H9 (cell line): ENCODE results near the gene KMT2C. TPM values are rescaled to one million over a fixed set of nuclear protein-coding genes. Genes with fewer than 3 reads are reported as not detected.

Experiments
- DNase-seq: peaks from one replicate; pipeline ENCODE4 v3.0.0-alpha.2; 2017
- H2AFZ ChIP-seq: one replicate; pipeline ENCODE4 v1.6.1; 2013; ENCODE audit warnings: mild to moderate bottlenecking, low read length, control low read depth, moderate library complexity
- H2AK5ac ChIP-seq: 2 replicates; pipeline ENCODE4 v1.6.1; 2013; ENCODE audit warnings: low read length, control low read depth, mixed read lengths; ENCODE audit not compliant: insufficient read length
- H2BK120ac ChIP-seq: one replicate; pipeline ENCODE4 v1.6.1; 2013; ENCODE audit warnings: low read depth, mild to moderate bottlenecking, low read length, control low read depth, inconsistent platforms; ENCODE audit not compliant: poor library complexity, severe bottlenecking
- H2BK12ac ChIP-seq: 2 replicates; pipeline ENCODE4 v1.6.1; 2013; ENCODE audit warnings: low read length, control low read depth, mixed read lengths, low read depth; ENCODE audit not compliant: insufficient read length
- H2BK15ac ChIP-seq: 2 replicates; pipeline ENCODE4 v1.6.1; 2013; ENCODE audit warnings: low read depth, low read length, control low read depth
- H2BK20ac ChIP-seq: one replicate; pipeline ENCODE4 v1.6.1; 2013; ENCODE audit warnings: low read depth, mild to moderate bottlenecking, low read length, control low read depth, inconsistent platforms; ENCODE audit not compliant: poor library complexity, severe bottlenecking
- H2BK5ac ChIP-seq: 2 replicates; pipeline ENCODE4 v1.6.1; 2013; ENCODE audit warnings: low read length, control low read depth, mixed read lengths; ENCODE audit not compliant: insufficient read length
- H3K14ac ChIP-seq: 2 replicates; pipeline ENCODE4 v1.6.1; 2013; ENCODE audit warnings: low read length, control low read depth; ENCODE audit not compliant: insufficient read depth
- H3K18ac ChIP-seq: 2 replicates; pipeline ENCODE4 v1.6.1; 2013; ENCODE audit warnings: low read depth, mild to moderate bottlenecking, mixed read lengths, low read length, control low read depth; ENCODE audit not compliant: insufficient read length
- H3K23ac ChIP-seq: 2 replicates; pipeline ENCODE4 v1.6.1; 2013; ENCODE audit warnings: low read length, control low read depth, mixed read lengths, low read depth; ENCODE audit not compliant: insufficient read length
- H3K23me2 ChIP-seq: 2 replicates; pipeline ENCODE4 v1.6.1; 2013; ENCODE audit warnings: low read depth, mild to moderate bottlenecking, mixed read lengths, low read length, control low read depth; ENCODE audit not compliant: insufficient read length, poor library complexity, severe bottlenecking
- H3K27ac ChIP-seq: 2 replicates; pipeline ENCODE4 v1.5.1; 2013; ENCODE audit warnings: low read length, control low read depth, mixed read lengths, low read depth; ENCODE audit not compliant: insufficient read length
- H3K27me3 ChIP-seq: 2 replicates; pipeline ENCODE4 v1.6.1; 2013; ENCODE audit warnings: low read length, control low read depth, inconsistent platforms; ENCODE audit not compliant: insufficient read depth
- H3K4ac ChIP-seq: 2 replicates; pipeline ENCODE4 v1.6.1; 2013; ENCODE audit warnings: low read depth, mild to moderate bottlenecking, control low read depth, inconsistent platforms, low read length, moderate library complexity
- H3K4me1 ChIP-seq: 2 replicates; pipeline ENCODE4 v1.6.1; 2013; ENCODE audit warnings: low read length, control low read depth, inconsistent platforms; ENCODE audit not compliant: insufficient read depth
- H3K4me2 ChIP-seq: 2 replicates; pipeline ENCODE4 v1.6.1; 2013; ENCODE audit warnings: low read length, control low read depth, mixed read lengths; ENCODE audit not compliant: insufficient read length, insufficient read depth
- H3K56ac ChIP-seq: 2 replicates; pipeline ENCODE4 v1.6.1; 2013; ENCODE audit warnings: low read depth, mild to moderate bottlenecking, mixed read lengths, low read length, control low read depth; ENCODE audit not compliant: insufficient read length
- H3K79me1 ChIP-seq: 2 replicates; pipeline ENCODE4 v1.6.1; 2013; ENCODE audit warnings: low read depth, mild to moderate bottlenecking, moderate library complexity, low read length, control low read depth, inconsistent platforms; ENCODE audit not compliant: insufficient read depth, poor library complexity, severe bottlenecking
- H3K79me2 ChIP-seq: 2 replicates; pipeline ENCODE4 v1.6.1; 2013; ENCODE audit warnings: low read length, control low read depth, inconsistent platforms; ENCODE audit not compliant: insufficient read depth
- H3K9ac ChIP-seq: 2 replicates; pipeline ENCODE4 v1.6.1; 2013; ENCODE audit warnings: low read length, control low read depth, mixed read lengths; ENCODE audit not compliant: insufficient read length; ENCODE audit errors: extremely low read depth
- H3K9me3 ChIP-seq: one replicate; pipeline ENCODE4 v1.6.1; 2013; ENCODE audit warnings: low read depth, low read length, inconsistent platforms; ENCODE audit not compliant: control insufficient read depth
- H3T11ph ChIP-seq: one replicate; pipeline ENCODE4 v1.6.1; 2013; ENCODE audit warnings: mild to moderate bottlenecking, low read length, control low read depth, inconsistent platforms
- H4K20me1 ChIP-seq: one replicate; pipeline ENCODE4 v1.6.1; 2013; ENCODE audit not compliant: control insufficient read depth, insufficient read length, insufficient read depth
- H4K5ac ChIP-seq: 2 replicates; pipeline ENCODE4 v1.6.1; 2013; ENCODE audit warnings: low read depth, mild to moderate bottlenecking, mixed read lengths, low read length, control low read depth; ENCODE audit not compliant: insufficient read length
- H4K8ac ChIP-seq: replicated peaks from 2 replicates; pipeline ENCODE4 v1.6.1; 2013; ENCODE audit warnings: low read length, control low read depth, mixed read lengths, low read depth; ENCODE audit not compliant: insufficient read length
- H4K91ac ChIP-seq: 2 replicates; pipeline ENCODE4 v1.6.1; 2013; ENCODE audit warnings: low read depth, mild to moderate bottlenecking, moderate library complexity, mixed read lengths, low read length, control low read depth; ENCODE audit not compliant: insufficient read length
- H3K27ac Mint-ChIP-seq, 3 experiments: 2 replicates in 2 of 3; 3 replicates in 1 of 3; pipeline ENCODE4 v1.8.0; 2020 to 2021; ENCODE audit warnings: mixed read lengths in 3 of 3, mild to moderate bottlenecking in 1 of 3, moderate library complexity in 1 of 3
- H3K27me3 Mint-ChIP-seq: 2 replicates; pipeline ENCODE4 v1.8.0; 2021; ENCODE audit warnings: low read depth, mild to moderate bottlenecking, moderate library complexity, mixed read lengths
- H3K36me3 Mint-ChIP-seq, 3 experiments: 2 replicates in 2 of 3; 3 replicates in 1 of 3; pipeline ENCODE4 v1.8.0; 2020 to 2021; ENCODE audit warnings: low read depth in 3 of 3, mixed read lengths in 3 of 3; ENCODE audit not compliant: insufficient read depth in 1 of 3
- H3K4me1 Mint-ChIP-seq, 2 experiments: 2 replicates each; pipeline ENCODE4 v1.8.0; 2020; ENCODE audit warnings: mixed read lengths in 2 of 2
- H3K4me3 Mint-ChIP-seq, 2 experiments: 2 replicates in 1 of 2; 3 replicates in 1 of 2; pipeline ENCODE4 v1.8.0; 2020 to 2021; ENCODE audit warnings: mild to moderate bottlenecking in 2 of 2, mixed read lengths in 2 of 2, moderate library complexity in 1 of 2
- H3K9me3 Mint-ChIP-seq, 2 experiments: 2 replicates in 1 of 2; 3 replicates in 1 of 2; pipeline ENCODE4 v1.8.0; 2020; ENCODE audit warnings: mild to moderate bottlenecking in 2 of 2, mixed read lengths in 2 of 2, moderate library complexity in 1 of 2
- WGBS: extraction: QIAGEN DNeasy Blood & Tissue Kit; methylation state at CpG from one replicate; pipeline ENCODE4 v1.1.7; 2013; ENCODE audit warnings: missing lambda C conversion rate, low lambda C conversion rate, mixed read lengths; ENCODE audit not compliant: insufficient read length; ENCODE audit errors: extremely low coverage; 5-methylcytosine and 5-hydroxymethylcytosine counted together
- total RNA-seq: library from RNA; stranded (reverse); gene quantifications from 2 replicates; pipeline ENCODE4 v1.2.1, GENCODE V29; 2021
- TF ChIP-seq, protein P1 (sequence below): fragments of 200-600 bp; sonication (generic); conservative IDR thresholded peaks from 3 replicates; pipeline ENCODE4 v1.8.0; 2021; ENCODE audit warnings: antibody characterized with exemption, mild to moderate bottlenecking

Gene KMT2C
- total RNA-seq, 1 experiment from 2014 or later, result 32.2 TPM

GRCh38 chr7:152344253-152344652, 91.5 kb downstream of the KMT2C start:
- H3K36me3 Mint-ChIP-seq, result peaks cover 13 to 22% (median 17%) of the 10 kb centered on the region in 3 experiments

More at GRCh38 chr7:152344253-152344652, 91.5 kb downstream of the KMT2C start:
- H3K27ac ChIP-seq, result no peak overlapping the region
- no peak overlapping the region for H3K14ac ChIP-seq
- H3K9ac ChIP-seq, result no peak overlapping the region
- no peak overlapping the region for H3K4ac ChIP-seq
- no peak overlapping the region for H3K4me2 ChIP-seq
- H4K91ac ChIP-seq, result no peak overlapping the region
- H3K27me3 ChIP-seq, result no peaks in the 10 kb centered on the region
- no peak overlapping the region for H3K4me3 Mint-ChIP-seq
- H4K20me1 ChIP-seq, result no peaks in the 10 kb centered on the region
- H3K4me1 ChIP-seq, result no peaks in the 10 kb centered on the region
- 0 out of 7 replicates have a peak overlapping the region, but pooled peaks of 1 of the 3 experiments have one; percentile 44 for H3K27ac Mint-ChIP-seq
- H3K18ac ChIP-seq, result no peak overlapping the region
- no peak overlapping the region for H2BK120ac ChIP-seq
- H3K23ac ChIP-seq, result no peak overlapping the region
- H2BK20ac ChIP-seq, result no peak overlapping the region
- H3K56ac ChIP-seq, result no peak overlapping the region
- H3K9me3 Mint-ChIP-seq, result peaks cover 11% of the 10 kb centered on the region in 2 experiments
- no peak overlapping the region for H4K8ac ChIP-seq
- no peak overlapping the region for H4K5ac ChIP-seq
- H2BK12ac ChIP-seq, result no peak overlapping the region
- H3K23me2 ChIP-seq, result no peaks in the 10 kb centered on the region
- no peak for DNase-seq
- TF ChIP-seq, protein P1, sequence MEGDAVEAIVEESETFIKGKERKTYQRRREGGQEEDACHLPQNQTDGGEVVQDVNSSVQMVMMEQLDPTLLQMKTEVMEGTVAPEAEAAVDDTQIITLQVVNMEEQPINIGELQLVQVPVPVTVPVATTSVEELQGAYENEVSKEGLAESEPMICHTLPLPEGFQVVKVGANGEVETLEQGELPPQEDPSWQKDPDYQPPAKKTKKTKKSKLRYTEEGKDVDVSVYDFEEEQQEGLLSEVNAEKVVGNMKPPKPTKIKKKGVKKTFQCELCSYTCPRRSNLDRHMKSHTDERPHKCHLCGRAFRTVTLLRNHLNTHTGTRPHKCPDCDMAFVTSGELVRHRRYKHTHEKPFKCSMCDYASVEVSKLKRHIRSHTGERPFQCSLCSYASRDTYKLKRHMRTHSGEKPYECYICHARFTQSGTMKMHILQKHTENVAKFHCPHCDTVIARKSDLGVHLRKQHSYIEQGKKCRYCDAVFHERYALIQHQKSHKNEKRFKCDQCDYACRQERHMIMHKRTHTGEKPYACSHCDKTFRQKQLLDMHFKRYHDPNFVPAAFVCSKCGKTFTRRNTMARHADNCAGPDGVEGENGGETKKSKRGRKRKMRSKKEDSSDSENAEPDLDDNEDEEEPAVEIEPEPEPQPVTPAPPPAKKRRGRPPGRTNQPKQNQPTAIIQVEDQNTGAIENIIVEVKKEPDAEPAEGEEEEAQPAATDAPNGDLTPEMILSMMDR, result no peak
- peaks cover 2% of the 10 kb centered on the region; the same call in 1 of the 2 replicates for H3K79me2 ChIP-seq
- no peak overlapping the region for H3T11ph ChIP-seq
- no CpG with 5 or more reads among the region's 2 CpGs for WGBS
- H2AFZ ChIP-seq, result no peak overlapping the region
- no peaks in the 10 kb centered on the region for H3K9me3 ChIP-seq
- peaks cover 3% of the 10 kb centered on the region for H3K79me1 ChIP-seq
- no peak overlapping the region for H2BK15ac ChIP-seq
- H2AK5ac ChIP-seq, result no peak overlapping the region
- no peaks in the 10 kb centered on the region for H3K27me3 Mint-ChIP-seq
- H3K4me1 Mint-ChIP-seq, result peaks cover 3% of the 10 kb centered on the region in 2 experiments; a peak in 2 of 4 replicates
- no peak overlapping the region for H2BK5ac ChIP-seq
